Measurements from ENCODE around the gene LRRC9. TPM values are rescaled to one million over a fixed set of nuclear protein-coding genes. Genes with fewer than 3 reads are reported as not detected.
A peak's percentile ranks its signal among the peaks of the same experiment; 100 is the strongest.

LRRC9 gene
- total and polyA plus RNA-seq, 2 of the 13 experiments (the other 11 are each of a cell fraction or from before 2014, with no cell fraction given): 0.08 to 0.18 TPM

- TF ChIP-seq TRAFD1 (CRISPR knock-in tag; IDR thresholded peaks at IDR 0.05; ENCODE audit: borderline replicate concordance) (no peak), MAFF (IDR thresholded peaks at IDR 0.05; ENCODE audit: low read depth, low read length) (no peak), ZBTB21 (CRISPR knock-in tag; IDR thresholded peaks at IDR 0.05) (no peak), RNF2 (conservative IDR thresholded peaks at IDR 0.05; ENCODE audit: low read depth) (0 out of 2 replicates have a peak, but pooled peaks have one; percentile 34), ZNF609 (CRISPR knock-in tag; IDR thresholded peaks at IDR 0.05; ENCODE audit: borderline replicate concordance) (no peak), ZNF644 (CRISPR knock-in tag; IDR thresholded peaks at IDR 0.05; ENCODE audit: low read depth) (peak; percentile 86; the same call in 1 of the 2 replicates), CREB1 (IDR thresholded peaks at IDR 0.05) (no peak), CREB1 (CRISPR knock-in tag; IDR thresholded peaks at IDR 0.05) (peak; percentile 42; the same call in 1 of the 2 replicates), FOSL2 (CRISPR knock-in tag; IDR thresholded peaks at IDR 0.05) (peak; percentile 3; the same call in 1 of the 2 replicates), RARA (CRISPR knock-in tag; IDR thresholded peaks at IDR 0.05) (peak; percentile 6; the same call in 1 of the 2 replicates), HMGXB4 (CRISPR knock-in tag; IDR thresholded peaks at IDR 0.05; ENCODE audit: borderline replicate concordance in 1 of 2, low read depth in 1 of 2) (no peak), RXRB (CRISPR knock-in tag; IDR thresholded peaks at IDR 0.05; ENCODE audit: borderline replicate concordance) (0 out of 2 replicates have a peak, but pooled peaks have one; percentile 20), SAFB2 (CRISPR knock-in tag; IDR thresholded peaks at IDR 0.05; ENCODE audit: borderline replicate concordance, low read depth) (no peak), ZNF563 (CRISPR knock-in tag; IDR thresholded peaks at IDR 0.05) (no peak), RCOR2 (CRISPR knock-in tag; IDR thresholded peaks at IDR 0.05) (peak; percentile 6; the same call in 1 of the 2 replicates), NR2F1 (CRISPR knock-in tag; IDR thresholded peaks at IDR 0.05) (0 out of 4 replicates have a peak, but pooled peaks of 1 of the 2 experiments have one; percentile 1)
These were observed 387 bp downstream of the LRRC9 start (continued) for GRCh38 chr14:59920378-59920683.

All from HepG2 (cell line).